GM19240 (cell line): ENCODE data around the gene SELENOK.
A peak's percentile ranks its signal among the peaks of the same experiment; 100 is the strongest.

Experiments
- DNase-seq: peaks from one replicate; pipeline ENCODE4 v3.0.0; 2011; ENCODE audit warnings: low spot score; ENCODE audit not compliant: insufficient read length

SELENOK gene

GRCh38 chr3:53843195-53844177, 48.2 kb downstream of the SELENOK start:
- DNase-seq = peak; percentile 30

DNA sequence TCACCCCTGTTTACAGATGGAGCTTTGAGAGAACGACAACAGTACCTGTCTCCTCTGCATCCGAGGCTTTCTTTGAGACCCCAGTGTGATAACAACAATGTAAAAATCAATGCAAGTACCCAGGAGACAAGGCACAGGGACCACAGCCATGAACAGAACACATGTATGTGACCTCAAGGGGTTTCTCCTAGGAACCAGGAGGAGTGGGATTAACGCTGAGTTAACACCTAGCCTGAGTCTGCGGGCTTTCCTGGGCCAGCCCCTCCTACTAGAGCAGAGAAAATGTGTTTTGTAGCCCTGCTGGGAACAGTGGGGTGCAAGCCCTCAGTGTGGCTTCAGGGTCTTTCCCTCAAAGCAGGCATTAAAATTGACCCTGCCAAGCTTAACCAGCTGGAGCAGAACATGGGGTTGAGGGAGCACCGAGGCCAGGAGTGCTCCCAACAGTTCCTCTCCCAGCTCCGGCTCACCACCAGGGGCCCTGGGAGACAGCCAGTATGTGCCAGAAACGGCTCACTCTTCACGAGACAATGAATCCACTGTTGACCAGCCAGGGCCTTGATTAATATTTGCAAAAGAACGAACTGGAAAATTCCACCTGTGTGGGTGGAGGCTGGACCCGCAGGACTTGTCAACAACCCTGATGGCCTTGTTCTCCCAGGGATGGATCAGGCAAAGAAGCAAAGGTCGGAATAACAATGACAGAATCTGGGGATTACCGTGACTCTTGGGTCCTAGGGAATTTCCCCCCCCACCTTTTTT, 49.0 kb downstream of the SELENOK start:
- DNase-seq = no peak

DNA sequence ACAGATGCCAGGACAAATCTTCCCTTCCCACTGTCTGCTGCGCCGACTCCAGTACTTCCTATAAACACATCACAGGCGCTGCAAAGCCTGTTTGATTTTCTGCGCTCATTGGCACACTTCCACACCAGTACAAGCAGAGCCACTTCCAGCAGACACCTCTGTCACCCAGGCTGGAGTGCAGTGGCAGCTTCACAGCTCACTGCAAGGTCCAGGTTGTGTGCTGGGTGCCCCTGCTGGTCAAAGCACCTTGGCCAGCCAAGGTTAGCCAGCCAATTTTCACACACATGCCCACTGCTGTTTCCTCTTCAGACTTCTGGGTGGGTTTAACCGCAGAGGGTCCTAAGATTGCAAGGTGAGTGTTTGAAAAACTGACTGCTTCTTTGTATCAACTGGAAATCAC, 50.4 kb downstream of the SELENOK start:
- no peak for DNase-seq

DNA sequence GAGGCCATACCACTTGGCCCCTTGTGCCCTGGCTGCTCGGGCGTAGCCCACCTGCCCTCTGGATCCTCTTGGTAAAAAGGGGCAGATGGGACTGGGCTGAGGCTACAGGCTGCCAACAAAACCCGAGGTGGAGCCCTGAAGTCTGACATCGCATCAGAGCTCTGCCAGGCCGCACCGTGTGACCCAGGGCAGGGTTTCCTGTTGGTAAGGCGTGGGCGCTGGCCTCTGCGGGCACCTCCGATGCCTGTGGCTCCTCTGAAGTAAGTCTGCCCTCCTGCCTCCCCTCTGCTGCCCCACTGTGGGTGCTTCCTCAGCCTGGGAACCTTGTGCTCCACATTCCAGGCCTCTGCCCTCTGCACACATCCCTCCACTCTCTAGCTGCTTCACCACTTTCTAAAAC, 54.3 kb downstream of the SELENOK start:
- no peak for DNase-seq

DNA sequence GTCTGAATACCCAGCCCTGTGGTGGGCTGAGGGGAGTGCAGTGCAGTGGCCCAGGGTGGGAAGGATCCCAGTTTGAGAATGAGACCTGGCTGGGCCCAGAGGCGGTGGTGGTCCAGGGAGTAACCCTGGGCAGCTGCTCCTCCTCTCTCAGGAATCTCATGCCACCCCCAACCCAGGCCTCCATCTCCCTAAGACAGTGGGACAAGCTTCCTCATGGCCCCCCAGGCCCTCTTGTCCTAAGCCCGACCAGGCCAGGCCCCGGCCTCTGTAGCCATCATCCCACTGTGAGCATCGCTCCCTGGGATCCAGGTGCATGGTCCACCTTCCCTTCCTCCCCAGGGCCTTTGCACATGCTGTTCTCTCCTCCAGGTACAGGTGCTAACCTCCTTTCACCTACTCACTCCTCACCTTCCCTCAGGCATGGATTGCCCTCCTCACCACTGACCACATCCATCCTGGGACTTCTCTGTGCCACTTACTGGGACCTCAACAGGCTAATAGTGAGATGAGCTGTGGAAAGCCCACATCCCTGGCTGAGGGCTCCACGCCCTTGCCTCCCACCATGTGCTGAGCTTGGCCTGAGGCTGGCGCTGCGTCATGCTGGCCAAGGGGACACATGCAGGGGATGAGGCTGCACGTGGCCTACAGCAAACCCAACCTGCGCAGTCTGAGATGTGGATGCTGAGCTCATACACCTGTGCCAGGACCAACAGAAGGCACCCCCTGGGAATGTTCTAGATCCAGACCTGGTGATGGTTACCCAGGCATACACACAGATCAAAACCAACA, 55.4 kb downstream of the SELENOK start:
- DNase-seq = no peak

GRCh38 chr3:53835257-53835656, 56.4 kb downstream of the SELENOK start:
- no peak for DNase-seq

DNA sequence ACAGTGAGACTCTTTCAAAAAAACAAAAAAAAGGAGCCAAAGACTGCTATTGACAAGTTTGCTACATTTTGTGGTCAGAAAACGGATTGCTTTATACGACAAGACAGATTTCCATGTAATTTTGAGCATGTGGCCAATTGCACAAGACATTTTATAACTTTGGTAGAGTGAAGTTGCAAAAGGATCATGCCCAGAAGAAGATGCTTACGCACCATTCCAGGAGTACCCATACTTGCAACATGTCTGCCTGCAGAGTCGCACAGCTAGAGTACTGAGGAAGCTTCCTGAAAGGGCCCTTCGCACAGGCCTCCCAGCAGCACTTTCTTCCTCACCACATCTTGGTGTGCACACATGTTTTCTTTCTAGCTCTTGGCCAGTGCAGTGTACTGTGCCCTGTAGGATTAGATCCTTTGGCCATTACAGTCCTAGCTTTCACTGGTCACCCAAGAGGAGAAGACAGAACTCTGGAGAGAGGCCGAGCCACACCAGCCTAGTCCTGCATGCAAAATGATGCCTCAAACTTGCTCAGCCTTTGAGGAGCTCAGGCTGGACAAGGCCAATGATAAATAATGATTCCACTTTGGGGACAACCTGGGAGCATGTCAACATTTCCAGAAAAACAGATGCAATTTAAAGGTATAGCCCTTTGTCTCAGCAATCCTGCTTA, 57.1 kb downstream of the SELENOK start:
- DNase-seq = no peak
